ENCODE results near the gene WFS1. TPM values are rescaled to one million over a fixed set of nuclear protein-coding genes. Genes with fewer than 3 reads are reported as not detected.

WFS1 gene
- total RNA-seq, 1 experiment from 2014 or later: 0.89 TPM

DNA sequence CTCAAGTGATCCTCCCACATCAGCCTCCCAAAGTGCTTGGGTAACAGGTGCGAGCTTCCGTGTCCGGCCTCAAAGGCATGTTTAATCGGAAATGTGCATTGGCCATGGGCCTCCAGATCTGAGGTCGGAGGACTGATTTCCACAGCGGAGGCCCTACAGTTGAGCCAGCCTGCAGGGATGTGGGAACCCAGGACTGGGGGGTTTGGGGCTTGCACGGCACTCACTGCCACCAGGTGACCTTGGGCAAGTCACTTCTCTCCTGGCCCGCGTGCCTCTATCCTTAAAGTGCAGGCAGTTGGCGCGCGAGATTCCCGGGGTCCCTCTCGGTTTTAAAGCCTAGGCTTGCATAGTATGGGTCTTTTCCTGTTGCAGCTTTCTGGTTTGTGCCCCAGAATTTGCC lies 18.3 kb upstream of the WFS1 start:
- no peaks in the 10 kb centered on the region for H3K9me3 ChIP-seq (ENCODE audit: low read length)
- H3K36me3 ChIP-seq (ENCODE audit: insufficient read depth, low read length): no peaks in the 10 kb centered on the region
- H3K4me1 ChIP-seq (ENCODE audit: low read length): no peaks in the 10 kb centered on the region
- no peak overlapping the region for H3K27ac ChIP-seq (ENCODE audit: low read length)
- H3K9me2 ChIP-seq (replicated peaks; ENCODE audit: insufficient read depth, low read length): no peaks in the 10 kb centered on the region
- no peak for DNase-seq
- H3K27me3 ChIP-seq (ENCODE audit: low read length): no peaks in the 10 kb centered on the region
- H4K20me1 ChIP-seq (ENCODE audit: insufficient read depth, low read depth, low read length): no peaks in the 10 kb centered on the region
- H2AFZ ChIP-seq (ENCODE audit: low read length): no peak overlapping the region
- no peaks in the 10 kb centered on the region for H3K79me2 ChIP-seq (ENCODE audit: low read length)
- H3K4me2 ChIP-seq (ENCODE audit: low read depth, low read length, poor library complexity, severe bottlenecking): no peak overlapping the region
- H3K9ac ChIP-seq (ENCODE audit: low read length): no peak overlapping the region
- no peak overlapping the region for H3K4me3 ChIP-seq (ENCODE audit: low read length)

DNA sequence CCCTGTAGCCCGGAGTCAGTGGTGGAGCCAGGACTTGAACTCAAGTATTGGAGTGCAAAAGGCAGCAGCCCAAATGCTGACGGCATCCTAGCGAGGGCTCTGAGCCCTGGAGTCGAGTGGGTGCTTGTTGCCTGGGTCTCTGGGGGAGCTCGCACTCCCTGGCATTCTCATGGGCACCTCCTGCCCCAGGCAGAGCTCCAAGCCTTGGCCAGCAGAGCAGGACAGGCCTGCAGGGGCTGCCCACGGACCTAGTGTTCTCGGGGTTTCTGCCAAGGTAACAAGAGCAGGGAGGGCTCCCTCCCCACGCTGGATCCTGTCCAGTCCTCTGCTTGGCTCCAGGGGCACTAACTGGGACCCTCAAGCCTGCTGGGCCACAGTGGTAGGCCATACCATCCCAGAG lies 17.6 kb upstream of the WFS1 start:
- no peak for DNase-seq

DNA sequence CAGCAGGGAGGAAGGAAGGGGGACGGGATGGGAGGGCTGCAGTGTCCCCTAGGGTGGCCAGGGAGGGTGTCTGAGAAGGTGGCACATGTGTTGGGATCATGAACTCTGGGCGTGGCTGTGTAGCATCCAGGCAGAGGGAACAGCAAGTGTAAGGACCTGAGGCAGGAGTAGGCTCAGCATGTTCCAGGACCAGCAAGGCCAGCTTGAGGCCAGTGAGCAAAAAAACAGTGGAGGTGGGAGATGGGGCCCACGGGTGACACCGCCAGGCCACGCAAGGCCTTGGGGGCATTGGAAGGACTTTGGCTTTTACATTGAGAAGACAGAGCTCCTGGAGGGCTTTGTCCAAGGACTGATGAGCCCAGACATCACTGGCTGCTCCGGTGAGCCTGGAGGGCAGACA lies 16.5 kb upstream of the WFS1 start:
- no peaks in the 10 kb centered on the region for H3K9me3 ChIP-seq (ENCODE audit: low read length)
- H3K27me3 ChIP-seq (ENCODE audit: low read length): no peaks in the 10 kb centered on the region
- no peak overlapping the region for H2AFZ ChIP-seq (ENCODE audit: low read length)
- H3K27ac ChIP-seq (ENCODE audit: low read length): no peak overlapping the region
- H3K4me1 ChIP-seq (ENCODE audit: low read length): no peaks in the 10 kb centered on the region
- H4K20me1 ChIP-seq (ENCODE audit: insufficient read depth, low read depth, low read length): no peaks in the 10 kb centered on the region
- H3K79me2 ChIP-seq (ENCODE audit: low read length): no peaks in the 10 kb centered on the region
- H3K9ac ChIP-seq (ENCODE audit: low read length): no peak overlapping the region
- H3K9me2 ChIP-seq (replicated peaks; ENCODE audit: insufficient read depth, low read length): no peaks in the 10 kb centered on the region
- H3K4me2 ChIP-seq (ENCODE audit: low read depth, low read length, poor library complexity, severe bottlenecking): no peak overlapping the region
- DNase-seq: no peak
- H3K4me3 ChIP-seq (ENCODE audit: low read length): no peak overlapping the region
- no peaks in the 10 kb centered on the region for H3K36me3 ChIP-seq (ENCODE audit: insufficient read depth, low read length)

More for the DNA sequence above, 17.6 kb upstream of the WFS1 start:
- H3K9me3 ChIP-seq (ENCODE audit: low read length): no peaks in the 10 kb centered on the region
- H3K27ac ChIP-seq (ENCODE audit: low read length): no peak overlapping the region
- no peak overlapping the region for H3K4me3 ChIP-seq (ENCODE audit: low read length)
- H3K4me1 ChIP-seq (ENCODE audit: low read length): no peaks in the 10 kb centered on the region
- no peaks in the 10 kb centered on the region for H4K20me1 ChIP-seq (ENCODE audit: insufficient read depth, low read depth, low read length)
- H3K4me2 ChIP-seq (ENCODE audit: low read depth, low read length, poor library complexity, severe bottlenecking): no peak overlapping the region
- H3K27me3 ChIP-seq (ENCODE audit: low read length): no peaks in the 10 kb centered on the region
- H3K36me3 ChIP-seq (ENCODE audit: insufficient read depth, low read length): no peaks in the 10 kb centered on the region
- no peak overlapping the region for H2AFZ ChIP-seq (ENCODE audit: low read length)
- no peak overlapping the region for H3K9ac ChIP-seq (ENCODE audit: low read length)
- H3K9me2 ChIP-seq (replicated peaks; ENCODE audit: insufficient read depth, low read length): no peaks in the 10 kb centered on the region
- no peaks in the 10 kb centered on the region for H3K79me2 ChIP-seq (ENCODE audit: low read length)

DNA sequence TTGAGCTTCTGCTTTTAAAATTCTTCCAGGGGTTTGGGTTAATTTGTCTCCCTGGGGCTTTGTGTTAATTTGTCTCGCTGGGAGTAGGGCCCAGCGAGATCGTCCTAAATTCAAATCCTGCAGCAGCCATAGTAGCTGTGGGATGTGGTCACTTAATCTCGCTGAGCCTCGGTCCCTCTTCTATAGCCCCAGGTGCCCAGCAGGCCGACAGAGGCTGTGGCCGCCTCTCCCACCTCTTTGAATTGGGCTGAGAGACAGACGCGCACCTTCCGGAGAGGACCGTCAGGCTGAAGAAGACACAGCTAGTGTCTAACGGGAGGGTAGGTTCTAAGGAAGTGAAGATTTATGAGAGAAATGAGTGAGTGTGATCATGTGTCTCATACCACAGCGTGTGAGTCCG lies 15.7 kb upstream of the WFS1 start:
- Histone ChIP-seq H3K79me2 (ENCODE audit: low read length) (no peaks in the 10 kb centered on the region), H3K4me2 (ENCODE audit: low read depth, low read length, poor library complexity, severe bottlenecking) (no peak overlapping the region), H3K4me1 (ENCODE audit: low read length) (peaks cover 3% of the 10 kb centered on the region), H3K9me2 (replicated peaks; ENCODE audit: insufficient read depth, low read length) (no peaks in the 10 kb centered on the region), H3K9ac (ENCODE audit: low read length) (no peak overlapping the region), H3K27me3 (ENCODE audit: low read length) (no peaks in the 10 kb centered on the region), H3K36me3 (ENCODE audit: insufficient read depth, low read length) (no peaks in the 10 kb centered on the region), H3K4me3 (ENCODE audit: low read length) (no peak overlapping the region), H2AFZ (ENCODE audit: low read length) (no peak overlapping the region), H3K27ac (ENCODE audit: low read length) (no peak overlapping the region), H4K20me1 (ENCODE audit: insufficient read depth, low read depth, low read length) (no peaks in the 10 kb centered on the region; the same call in 1 of the 2 replicates), H3K9me3 (ENCODE audit: low read length) (no peaks in the 10 kb centered on the region)
- DNase-seq: no peak

DNA sequence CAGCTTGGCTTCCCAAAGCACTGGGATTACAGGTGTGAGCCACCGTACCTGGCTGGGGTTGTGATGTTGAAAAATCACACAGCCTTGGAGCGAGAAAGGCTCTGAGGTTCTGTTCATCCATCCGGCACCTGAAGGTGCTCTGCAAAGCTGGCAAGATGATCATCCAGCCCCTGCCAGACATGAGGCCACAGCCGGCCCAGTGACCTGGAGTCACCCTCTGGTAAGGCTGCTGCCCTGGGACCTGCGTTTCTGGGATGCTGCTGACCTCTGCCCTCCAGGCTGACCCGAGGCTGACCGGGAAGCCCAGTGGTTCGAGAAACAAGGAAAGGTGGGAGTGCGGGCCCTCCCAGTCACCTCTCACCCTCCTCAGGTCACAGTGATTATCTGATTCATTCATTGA lies 13.5 kb upstream of the WFS1 start:
- no peak overlapping the region for H3K9ac ChIP-seq (ENCODE audit: low read length)
- H3K27ac ChIP-seq (ENCODE audit: low read length): no peak overlapping the region
- no peak overlapping the region for H3K4me3 ChIP-seq (ENCODE audit: low read length)
- no peak overlapping the region for H3K4me2 ChIP-seq (ENCODE audit: low read depth, low read length, poor library complexity, severe bottlenecking)
- H3K36me3 ChIP-seq (ENCODE audit: insufficient read depth, low read length): no peaks in the 10 kb centered on the region
- peaks cover 3% of the 10 kb centered on the region for H3K4me1 ChIP-seq (ENCODE audit: low read length)
- H2AFZ ChIP-seq (ENCODE audit: low read length): no peak overlapping the region
- DNase-seq: no peak
- H3K27me3 ChIP-seq (ENCODE audit: low read length): no peaks in the 10 kb centered on the region
- no peaks in the 10 kb centered on the region for H3K9me3 ChIP-seq (ENCODE audit: low read length)
- H4K20me1 ChIP-seq (ENCODE audit: insufficient read depth, low read depth, low read length): no peaks in the 10 kb centered on the region; the same call in 1 of the 2 replicates
- H3K79me2 ChIP-seq (ENCODE audit: low read length): no peaks in the 10 kb centered on the region
- no peaks in the 10 kb centered on the region for H3K9me2 ChIP-seq (replicated peaks; ENCODE audit: insufficient read depth, low read length)

DNA sequence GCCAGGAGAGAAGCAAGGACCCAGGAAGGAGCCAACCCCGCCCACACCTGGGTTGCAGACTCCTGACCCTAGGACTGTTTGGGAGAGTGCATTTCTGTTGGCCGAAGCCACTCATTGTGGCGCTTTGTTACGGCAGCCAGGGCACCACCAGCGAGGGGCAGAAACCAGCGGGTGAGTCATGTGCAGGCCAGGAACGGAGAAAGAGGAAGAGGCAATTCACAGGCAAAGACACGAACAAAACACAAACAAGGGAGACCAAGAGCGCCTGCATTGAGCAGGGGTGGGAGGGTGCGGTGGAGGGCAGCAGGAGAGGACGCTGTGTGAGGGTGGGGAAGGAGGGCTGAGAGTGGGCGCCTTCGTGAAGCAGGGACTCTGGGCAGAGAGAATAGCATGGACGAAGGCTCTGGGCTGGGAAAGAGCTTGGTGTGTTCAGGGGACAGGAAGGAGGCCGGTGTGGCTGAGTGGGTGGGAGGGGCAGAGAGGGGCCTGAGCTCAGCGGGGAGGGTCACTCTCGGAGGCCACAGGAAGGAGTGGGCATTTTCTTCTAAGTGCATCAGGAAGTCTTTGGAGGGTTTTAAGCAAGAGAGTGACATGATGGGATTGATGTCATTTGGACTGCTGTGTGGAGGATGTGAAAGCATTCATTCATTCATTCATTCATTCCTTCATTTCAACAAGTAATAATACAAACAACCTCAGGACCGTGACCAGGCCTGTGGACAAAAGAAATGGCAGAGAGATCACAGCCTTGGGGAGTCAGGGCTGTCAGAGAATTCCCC lies 12.2 kb upstream of the WFS1 start:
- Histone ChIP-seq H3K4me3 (ENCODE audit: low read length) (no peak overlapping the region), H3K36me3 (ENCODE audit: insufficient read depth, low read length) (no peaks in the 10 kb centered on the region), H3K79me2 (ENCODE audit: low read length) (no peaks in the 10 kb centered on the region), H3K27ac (ENCODE audit: low read length) (no peak overlapping the region), H4K20me1 (ENCODE audit: insufficient read depth, low read depth, low read length) (no peaks in the 10 kb centered on the region; the same call in 1 of the 2 replicates), H2AFZ (ENCODE audit: low read length) (no peak overlapping the region), H3K27me3 (ENCODE audit: low read length) (no peaks in the 10 kb centered on the region), H3K4me1 (ENCODE audit: low read length) (peaks cover 3% of the 10 kb centered on the region), H3K4me2 (ENCODE audit: low read depth, low read length, poor library complexity, severe bottlenecking) (no peak overlapping the region), H3K9me2 (replicated peaks; ENCODE audit: insufficient read depth, low read length) (no peaks in the 10 kb centered on the region), H3K9ac (ENCODE audit: low read length) (no peak overlapping the region), H3K9me3 (ENCODE audit: low read length) (no peaks in the 10 kb centered on the region)
- no peak for DNase-seq

DNA sequence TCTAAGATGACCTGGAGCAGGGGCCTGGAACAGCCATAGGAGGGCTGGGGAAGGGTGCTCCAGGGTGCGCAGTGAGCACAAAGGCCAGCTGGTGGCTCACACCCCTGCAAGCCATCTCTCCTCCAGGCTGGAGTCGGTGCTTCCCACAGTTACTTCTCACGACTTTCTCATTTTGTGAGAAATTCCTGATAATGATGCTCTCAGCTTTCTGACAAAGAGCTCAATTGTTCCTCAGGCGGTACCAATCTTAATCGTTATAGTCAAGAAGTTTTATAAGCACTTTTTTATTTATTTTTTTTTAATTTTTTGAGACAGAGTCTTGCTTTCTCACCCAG lies 11.7 kb upstream of the WFS1 start:
- no peaks in the 10 kb centered on the region for H3K9me3 ChIP-seq (ENCODE audit: low read length)
- H3K27ac ChIP-seq (ENCODE audit: low read length): no peak overlapping the region
- no peaks in the 10 kb centered on the region for H3K27me3 ChIP-seq (ENCODE audit: low read length)
- H3K4me2 ChIP-seq (ENCODE audit: low read depth, low read length, poor library complexity, severe bottlenecking): no peak overlapping the region
- peaks cover 3% of the 10 kb centered on the region for H3K4me1 ChIP-seq (ENCODE audit: low read length)
- no peak overlapping the region for H2AFZ ChIP-seq (ENCODE audit: low read length)
- H3K79me2 ChIP-seq (ENCODE audit: low read length): no peaks in the 10 kb centered on the region
- H3K4me3 ChIP-seq (ENCODE audit: low read length): no peak overlapping the region
- no peak overlapping the region for H3K9ac ChIP-seq (ENCODE audit: low read length)
- DNase-seq: no peak
- no peaks in the 10 kb centered on the region for H3K9me2 ChIP-seq (replicated peaks; ENCODE audit: insufficient read depth, low read length)
- H4K20me1 ChIP-seq (ENCODE audit: insufficient read depth, low read depth, low read length): no peaks in the 10 kb centered on the region; the same call in 1 of the 2 replicates
- H3K36me3 ChIP-seq (ENCODE audit: insufficient read depth, low read length): no peaks in the 10 kb centered on the region

DNA sequence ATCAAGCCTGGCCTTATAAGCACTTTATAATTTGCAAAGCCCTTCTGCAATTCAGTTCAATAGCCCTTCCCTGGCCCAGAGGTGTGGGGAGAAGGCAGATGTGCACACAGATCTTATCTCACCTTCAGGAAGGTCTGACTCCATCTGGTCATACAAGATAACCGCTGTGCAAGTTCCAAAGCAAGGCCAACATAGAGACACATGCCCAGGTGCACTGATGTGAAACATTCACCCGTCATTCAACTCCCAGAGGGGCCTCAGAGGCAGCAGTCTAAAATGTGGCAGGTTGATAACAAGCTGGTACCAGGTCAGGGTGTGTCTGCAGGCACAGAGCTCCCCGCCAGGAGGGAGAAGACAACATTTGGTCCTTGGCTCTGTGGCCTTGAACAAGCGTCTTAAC lies 10.9 kb upstream of the WFS1 start:
- Histone ChIP-seq H3K4me2 (ENCODE audit: low read depth, low read length, poor library complexity, severe bottlenecking) (no peak overlapping the region), H3K36me3 (ENCODE audit: insufficient read depth, low read length) (no peaks in the 10 kb centered on the region), H3K27ac (ENCODE audit: low read length) (no peak overlapping the region), H3K4me1 (ENCODE audit: low read length) (peaks cover 3% of the 10 kb centered on the region), H3K4me3 (ENCODE audit: low read length) (no peak overlapping the region), H3K9ac (ENCODE audit: low read length) (no peak overlapping the region), H3K79me2 (ENCODE audit: low read length) (no peaks in the 10 kb centered on the region), H4K20me1 (ENCODE audit: insufficient read depth, low read depth, low read length) (no peaks in the 10 kb centered on the region; the same call in 1 of the 2 replicates), H3K9me2 (replicated peaks; ENCODE audit: insufficient read depth, low read length) (no peaks in the 10 kb centered on the region), H2AFZ (ENCODE audit: low read length) (no peak overlapping the region), H3K27me3 (ENCODE audit: low read length) (no peaks in the 10 kb centered on the region), H3K9me3 (ENCODE audit: low read length) (no peaks in the 10 kb centered on the region)
- DNase-seq: peak; percentile 58

Data from Karpas-422 (cell line).